Activated CD4-positive, alpha-beta T cell treated with anti-CD3 and anti-CD28 coated beads, Interleukin-2, Interleukin-4, amounts not matched to agents 100 ng/mL and 50 ng/mL, durations not matched to agents 16 hours and 8 hours (primary cell): ENCODE data around the gene ATG13.
"Not testable (repeated sequence)": the region's sequence is repeated elsewhere in the genome, so short reads cannot be mapped to it uniquely, and the experiment has no call there.

Experiments
- DNase-seq: peaks from one replicate; pipeline ENCODE4 v3.0.0-alpha.2; 2020; ENCODE audit warnings: low spot score

The ATG13 gene

DNA sequence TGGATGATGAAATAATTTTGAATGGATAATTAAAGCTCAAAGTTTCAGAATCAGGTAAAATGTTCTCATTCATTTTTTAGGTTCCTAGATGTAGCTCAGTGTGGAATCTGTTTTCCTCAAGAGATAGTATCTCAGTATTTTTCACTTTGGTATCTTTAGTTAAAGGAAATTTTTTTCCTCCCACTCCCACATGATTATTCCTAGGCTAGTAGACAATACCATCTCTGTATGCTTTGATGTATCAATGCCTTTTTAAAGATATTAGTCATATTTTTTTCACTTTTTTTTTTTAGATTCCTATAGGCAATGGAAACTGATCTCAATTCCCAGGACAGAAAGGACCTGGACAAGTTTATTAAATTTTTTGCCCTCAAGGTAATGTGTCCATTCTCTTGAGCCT lies 26.6 kb downstream of the ATG13 start:
- no peak for DNase-seq

- no peak for DNase-seq
Observed at GRCh38 chr11:46649180-46649738, 31.9 kb downstream of the ATG13 start.

GRCh38 chr11:46655631-46656030 lies 38.3 kb downstream of the ATG13 start:
- no peak for DNase-seq

- no peak for DNase-seq
Observed at GRCh38 chr11:46657186-46657585, 39.8 kb downstream of the ATG13 start.

GRCh38 chr11:46658259-46658658 lies 40.9 kb downstream of the ATG13 start:
- no peak for DNase-seq

- DNase-seq, result no peak
Observed at GRCh38 chr11:46659908-46660307, 42.6 kb downstream of the ATG13 start.

GRCh38 chr11:46661836-46662235 lies 44.5 kb downstream of the ATG13 start:
- no peak for DNase-seq

- DNase-seq, result no peak
Observed at GRCh38 chr11:46662366-46662765, 45.0 kb downstream of the ATG13 start.

DNA sequence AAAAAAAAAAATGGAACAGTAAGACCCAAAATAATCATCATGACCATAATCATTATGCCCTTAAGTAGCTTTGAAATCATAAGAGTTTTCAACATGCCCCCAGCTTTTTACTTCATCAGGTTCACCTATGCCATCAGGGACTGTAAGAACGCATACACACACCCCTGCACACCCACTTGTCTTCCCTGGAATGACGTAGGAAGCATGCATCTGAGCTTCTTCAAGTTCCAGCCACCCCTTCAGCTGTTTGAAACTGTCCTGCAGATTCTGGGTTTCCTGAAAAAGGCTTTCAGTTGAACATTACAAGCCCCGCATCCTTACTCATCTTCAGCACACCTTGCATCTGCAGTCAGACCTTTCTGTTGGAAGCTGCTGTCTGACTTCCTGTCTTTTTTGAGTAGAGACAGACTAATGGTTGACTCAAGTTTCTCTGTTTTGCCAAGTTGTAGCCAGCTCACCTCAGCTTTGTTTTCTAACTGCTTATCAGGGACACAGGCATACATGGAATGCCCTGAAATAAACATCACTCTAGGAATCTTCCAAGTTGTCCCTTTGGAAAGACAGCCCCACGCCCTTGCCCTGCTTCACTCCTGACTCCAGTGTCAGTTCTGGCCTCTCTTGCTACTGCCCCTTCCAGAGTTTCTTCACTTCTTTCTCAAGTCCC lies 46.1 kb downstream of the ATG13 start:
- DNase-seq, result no peak

DNA sequence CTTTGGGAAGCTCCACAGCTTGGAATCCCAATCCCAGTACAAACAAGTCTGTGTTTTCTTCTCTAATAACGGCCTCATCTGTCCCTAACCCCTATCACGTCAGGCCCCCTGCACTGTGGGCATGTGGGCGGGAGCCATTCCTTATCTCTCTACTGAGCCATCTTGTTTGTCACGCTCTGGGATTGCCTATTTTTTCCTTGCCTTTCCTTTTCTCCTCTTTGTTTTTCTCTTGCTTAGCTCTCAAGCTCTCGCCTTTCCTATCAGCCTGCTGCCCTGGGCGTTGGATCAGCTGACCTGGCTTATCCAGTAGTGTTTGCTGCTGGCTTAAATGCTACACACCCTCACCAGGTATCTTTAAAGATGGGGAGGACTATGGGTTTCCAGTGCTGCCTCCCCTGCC lies 47.3 kb downstream of the ATG13 start:
- no peak for DNase-seq

DNA sequence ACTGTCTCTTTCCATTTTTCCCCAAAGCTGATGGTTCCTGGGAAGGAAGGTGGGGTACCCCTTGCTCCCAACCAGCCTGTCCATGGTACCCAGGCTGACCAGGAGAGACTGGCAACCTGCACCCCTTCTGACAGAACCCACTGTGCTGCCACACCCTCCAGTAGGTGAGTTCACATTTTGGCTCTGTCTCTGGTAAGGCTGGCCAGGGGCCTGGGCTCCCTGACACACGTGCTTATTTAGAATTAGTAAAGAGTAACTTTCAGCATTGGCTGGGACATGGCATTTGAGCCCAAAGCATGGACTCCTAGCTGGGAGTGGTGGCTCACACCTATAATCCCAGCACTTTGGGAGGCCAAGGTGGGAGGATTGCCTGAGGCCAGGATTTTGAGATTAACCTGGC lies 48.0 kb downstream of the ATG13 start:
- no peak for DNase-seq

DNA sequence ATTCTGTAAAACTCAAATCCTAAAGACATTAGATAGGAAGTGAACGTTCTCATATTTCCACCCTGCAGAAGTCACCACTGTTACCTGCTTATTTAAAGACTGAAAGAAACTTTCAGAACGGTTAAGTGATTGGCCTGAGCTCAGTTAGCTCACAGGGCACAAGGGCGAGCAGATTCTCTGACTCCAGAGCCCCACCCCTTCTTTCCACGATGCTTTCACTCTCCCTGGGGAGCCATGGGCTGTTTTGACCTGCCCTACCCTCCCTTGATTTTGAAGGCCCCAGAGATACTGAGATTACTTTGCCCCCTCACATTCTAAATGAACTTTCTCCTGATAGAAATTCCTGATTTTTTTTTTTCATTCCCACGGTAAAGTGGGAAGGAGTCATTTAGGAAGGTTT lies 49.2 kb downstream of the ATG13 start:
- no peak for DNase-seq

DNA sequence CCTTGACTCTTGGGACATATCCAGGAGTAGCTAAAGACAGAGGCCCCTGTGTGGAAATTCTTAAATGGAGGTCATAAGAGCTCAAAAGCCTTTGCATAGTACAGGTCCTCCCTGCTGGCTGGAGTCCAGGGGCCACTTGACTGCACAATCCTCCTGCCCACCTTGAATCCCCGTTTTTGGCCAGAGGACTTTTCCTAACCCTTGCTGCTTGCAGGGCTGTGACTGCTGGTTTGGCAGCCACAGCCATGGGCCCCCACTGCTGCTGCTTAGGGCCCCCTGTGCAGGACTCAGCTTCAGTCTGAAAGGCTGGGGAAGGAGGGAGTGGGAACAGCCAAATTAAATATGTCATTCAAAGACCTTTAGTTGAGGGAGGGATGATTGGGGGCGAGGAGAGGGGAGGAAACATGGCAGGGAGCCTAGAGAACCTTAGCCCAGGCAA lies 49.7 kb downstream of the ATG13 start:
- DNase-seq, result no peak

DNA sequence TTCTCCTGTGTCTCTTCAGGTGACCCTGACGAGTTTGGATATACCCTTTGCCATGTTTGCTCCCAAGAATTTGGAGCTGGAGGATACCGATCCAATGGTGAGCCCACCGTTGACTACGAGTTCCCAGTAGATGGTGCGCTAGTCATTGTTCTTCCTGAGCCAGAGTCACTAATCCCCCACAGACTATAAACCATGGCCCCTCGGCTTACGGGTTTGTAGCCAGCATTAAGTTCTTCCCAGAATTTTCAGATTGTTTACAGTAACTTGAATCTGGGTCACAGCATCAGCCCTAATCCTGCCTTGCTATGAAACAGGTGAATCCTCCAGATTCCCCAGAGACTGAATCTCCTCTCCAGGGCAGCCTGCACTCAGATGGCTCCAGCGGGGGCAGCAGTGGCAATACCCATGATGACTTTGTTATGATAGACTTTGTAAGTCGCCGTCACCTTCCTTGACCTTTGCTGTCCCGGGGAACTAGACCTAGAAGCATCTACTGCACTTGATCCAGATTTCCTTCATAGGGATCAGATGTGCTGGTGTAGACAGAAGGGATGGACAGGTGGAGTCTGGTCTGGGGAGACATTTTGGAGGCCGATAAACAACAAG lies 51.2 kb downstream of the ATG13 start:
- no peak for DNase-seq

GRCh38 chr11:46669711-46670139 lies 52.4 kb downstream of the ATG13 start:
- DNase-seq, result peak; percentile 10

DNA sequence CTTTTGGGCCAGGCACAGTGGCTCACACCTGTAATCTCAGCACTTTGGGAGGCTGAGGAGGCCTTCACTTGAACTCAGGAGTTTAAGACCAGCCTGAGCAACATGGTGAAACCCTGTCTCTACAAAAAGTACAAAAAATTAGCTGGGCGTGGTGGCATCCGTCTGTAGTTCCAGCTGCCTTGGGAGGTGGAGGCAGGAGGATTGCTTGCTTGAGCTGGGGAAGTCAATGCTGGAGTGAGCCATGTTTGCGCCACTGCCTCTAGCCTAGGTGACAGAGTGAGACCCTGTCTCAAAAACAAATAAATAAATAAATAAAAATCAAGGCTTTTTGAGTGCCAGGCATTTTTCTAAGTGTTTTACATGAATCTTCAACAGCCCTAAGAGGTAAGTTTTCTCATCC lies 53.2 kb downstream of the ATG13 start:
- DNase-seq, result not testable (repeated sequence)

DNA sequence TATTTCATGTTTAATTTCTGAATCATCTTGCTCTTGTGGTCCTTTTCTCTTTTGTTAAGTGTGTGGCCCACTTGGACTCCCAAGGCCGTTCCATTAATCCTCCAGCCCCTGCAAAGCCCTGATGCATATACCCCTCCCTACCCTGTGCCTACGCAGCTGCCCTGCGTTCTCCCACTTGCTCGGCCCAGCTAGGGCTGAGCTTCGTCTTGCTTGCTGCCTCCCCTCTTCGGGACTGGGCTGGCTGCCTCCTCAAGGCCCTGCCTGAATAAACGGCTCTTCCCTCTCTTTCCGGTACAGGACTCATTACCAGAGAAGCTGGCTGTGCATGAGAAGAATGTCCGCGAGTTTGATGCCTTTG lies 54.6 kb downstream of the ATG13 start:
- no peak for DNase-seq

DNA sequence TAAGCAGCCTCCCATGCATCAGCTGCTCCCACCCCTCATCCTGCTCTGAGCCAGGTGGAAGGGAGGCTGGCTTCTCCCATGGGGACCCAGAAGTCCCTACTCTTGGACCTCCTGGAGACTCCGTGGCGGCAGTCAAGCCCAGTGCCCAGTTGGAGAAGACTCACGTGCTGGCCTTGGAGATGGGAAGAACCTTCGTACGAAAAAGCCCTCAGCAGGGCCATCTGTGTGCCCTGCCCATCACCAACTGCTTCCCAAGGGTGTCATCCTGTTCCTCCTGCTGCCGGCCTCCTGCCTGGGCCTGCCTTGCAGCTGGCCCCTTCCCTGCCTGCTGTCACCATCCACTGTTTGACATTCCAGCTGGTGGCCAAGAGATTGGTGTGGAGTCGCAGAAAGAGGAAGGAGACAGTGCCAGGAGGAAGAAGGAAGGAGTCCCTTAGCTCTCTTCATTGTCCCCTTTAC lies 55.1 kb downstream of the ATG13 start:
- no peak for DNase-seq

DNA sequence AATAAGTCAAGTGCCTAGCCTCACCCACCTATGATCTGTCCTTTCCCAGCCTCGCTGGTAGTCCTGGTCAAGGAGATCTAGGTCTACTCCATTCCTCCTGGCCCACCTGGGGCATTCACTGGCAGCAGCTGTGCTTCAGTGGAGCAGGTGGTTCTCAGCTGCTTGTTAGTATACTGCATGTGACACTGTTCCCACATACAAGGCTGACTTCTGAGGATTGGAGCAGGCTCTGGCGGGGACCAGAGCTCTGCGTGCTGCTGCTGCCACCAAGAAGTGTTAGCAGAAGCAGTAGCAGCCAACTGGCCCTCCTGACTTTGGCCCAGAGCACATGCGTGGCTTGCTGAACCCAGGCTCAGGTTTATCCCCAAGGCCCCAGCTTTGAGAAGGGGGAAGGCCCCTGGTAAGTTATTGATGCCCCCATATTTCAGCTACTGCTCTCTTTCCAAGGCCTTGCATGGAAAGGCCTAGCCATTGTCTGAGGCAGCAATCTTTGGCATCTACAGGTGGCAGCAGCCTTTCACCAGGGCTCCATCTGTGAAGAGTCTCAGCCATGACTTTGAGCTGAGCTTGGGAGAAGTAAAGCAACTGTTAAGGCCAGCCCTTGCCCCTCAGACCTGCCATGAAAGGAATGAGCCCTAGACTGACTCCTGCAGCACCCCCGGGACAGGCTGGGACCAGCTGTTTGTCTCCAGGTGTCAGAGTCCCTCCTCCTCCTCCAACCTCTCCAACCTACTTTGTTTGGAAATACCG lies 56.5 kb downstream of the ATG13 start:
- DNase-seq, result no peak

GRCh38 chr11:46674463-46675287 lies 57.3 kb downstream of the ATG13 start:
- DNase-seq, result no peak

DNA sequence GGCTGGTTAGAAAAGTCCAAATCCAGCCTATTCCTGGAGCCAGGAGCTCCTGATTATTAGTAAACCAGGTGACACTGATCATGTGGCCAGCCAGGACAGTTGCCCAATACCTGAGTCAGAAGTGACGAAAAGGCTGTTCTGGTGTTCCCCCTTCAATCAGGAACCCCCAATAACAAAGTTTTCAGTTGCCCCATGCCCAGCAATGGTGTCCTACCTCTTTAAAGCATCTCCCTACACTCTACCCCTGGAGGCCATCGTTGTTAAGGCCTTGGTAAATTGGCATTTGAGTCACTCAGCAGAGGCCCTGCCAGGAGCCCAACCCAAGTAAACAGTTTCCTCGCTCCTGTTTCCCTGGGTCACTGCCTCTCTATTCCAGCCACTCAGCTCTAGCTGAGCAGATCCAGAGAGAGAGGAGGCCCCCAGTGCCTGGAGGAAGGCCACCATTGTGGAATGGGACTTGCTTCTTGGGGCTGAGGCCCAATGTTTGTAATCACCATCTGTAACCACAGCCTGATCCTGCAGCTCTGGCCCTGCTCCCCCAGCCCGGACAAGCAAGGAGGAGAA lies 58.0 kb downstream of the ATG13 start:
- no peak for DNase-seq

DNA sequence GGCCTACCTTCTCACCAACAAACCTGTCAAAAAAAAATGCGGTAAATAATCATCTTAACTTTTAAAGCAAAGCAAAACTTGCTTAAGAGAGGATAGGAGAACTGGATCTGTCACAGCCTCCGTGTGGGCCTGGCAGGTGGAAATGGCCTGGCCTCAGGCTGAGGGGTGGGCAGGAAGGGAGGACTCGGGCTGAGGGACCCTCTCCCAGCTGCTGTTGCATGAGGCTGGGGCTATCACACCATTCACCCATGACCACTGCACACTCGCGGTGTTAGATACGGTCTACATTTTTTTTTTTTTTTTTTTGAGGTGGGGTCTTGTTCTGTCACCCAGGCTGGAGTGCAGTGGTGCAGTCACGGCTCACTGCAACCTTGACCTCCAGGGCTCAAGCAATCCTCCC lies 58.6 kb downstream of the ATG13 start:
- no peak for DNase-seq
